Renal pelvis (tissue), 4 donors: Measurements from ENCODE around the gene SLC25A24. TPM values are rescaled to one million over a fixed set of nuclear protein-coding genes. Genes with fewer than 3 reads are reported as not detected.
"Not testable (repeated sequence)": the region's sequence is repeated elsewhere in the genome, so short reads cannot be mapped to it uniquely, and the experiment has no call there.

ENCODE experiments used
- DNase-seq: peaks from one replicate; pipeline ENCODE4 v3.0.0-alpha.2; 2013
- polyA plus RNA-seq, 3 donors: library from polyadenylated mRNA; unstranded; fragments of 120-200 nt; gene quantifications; one replicate each; pipeline ENCODE4 v1.2.1, GENCODE V29; 2013; ENCODE audit not compliant: insufficient read length in 3 of 3

SLC25A24 gene
- polyA plus RNA-seq, 3 donors = 39.8 to 45.3 (median 44.5) TPM

- no peak for DNase-seq
These were observed 57.3 kb downstream of the SLC25A24 start for GRCh38 chr1:108142773-108143394.

- no peak for DNase-seq
These were observed 57.9 kb downstream of the SLC25A24 start for GRCh38 chr1:108142258-108142657.

- no peak for DNase-seq
These were observed 58.5 kb downstream of the SLC25A24 start for GRCh38 chr1:108141621-108142020.

- no peak for DNase-seq
These were observed 59.2 kb downstream of the SLC25A24 start for GRCh38 chr1:108140936-108141335.

- no peak for DNase-seq
These were observed 60.0 kb downstream of the SLC25A24 start for GRCh38 chr1:108140177-108140576.

- not testable (repeated sequence) for DNase-seq
These were observed 60.6 kb downstream of the SLC25A24 start for GRCh38 chr1:108139555-108139954.

- not testable (repeated sequence) for DNase-seq
These were observed 67.0 kb downstream of the SLC25A24 start for GRCh38 chr1:108133148-108133547.

- DNase-seq = not testable (repeated sequence)
These were observed 67.8 kb downstream of the SLC25A24 start for GRCh38 chr1:108132367-108132766.

GRCh38 chr1:108131281-108131680 is 68.9 kb downstream of the SLC25A24 start:
- DNase-seq = not testable (repeated sequence)

- DNase-seq = no peak
These were observed 69.3 kb downstream of the SLC25A24 start for GRCh38 chr1:108130794-108131193.

GRCh38 chr1:108129999-108130398 is 70.1 kb downstream of the SLC25A24 start:
- no peak for DNase-seq

GRCh38 chr1:108125312-108126138 is 74.6 kb downstream of the SLC25A24 start:
- DNase-seq = peak; percentile 85

GRCh38 chr1:108124622-108125311 is 75.4 kb downstream of the SLC25A24 start:
- DNase-seq = no peak

- no peak for DNase-seq
These were observed 76.1 kb downstream of the SLC25A24 start for GRCh38 chr1:108124023-108124422.

GRCh38 chr1:108121358-108122143 is 78.6 kb downstream of the SLC25A24 start:
- DNase-seq = no peak

GRCh38 chr1:108120163-108120562 is 80.0 kb downstream of the SLC25A24 start:
- DNase-seq = no peak

- DNase-seq = no peak
These were observed 80.6 kb downstream of the SLC25A24 start for GRCh38 chr1:108119500-108119899.

- no peak for DNase-seq
These were observed 81.9 kb downstream of the SLC25A24 start for GRCh38 chr1:108117945-108118902.

GRCh38 chr1:108117237-108117636 is 82.9 kb downstream of the SLC25A24 start:
- DNase-seq = no peak

GRCh38 chr1:108114033-108114599 is 86.0 kb downstream of the SLC25A24 start:
- DNase-seq = no peak
